Measurements from ENCODE around the gene STARD8.

DNA sequence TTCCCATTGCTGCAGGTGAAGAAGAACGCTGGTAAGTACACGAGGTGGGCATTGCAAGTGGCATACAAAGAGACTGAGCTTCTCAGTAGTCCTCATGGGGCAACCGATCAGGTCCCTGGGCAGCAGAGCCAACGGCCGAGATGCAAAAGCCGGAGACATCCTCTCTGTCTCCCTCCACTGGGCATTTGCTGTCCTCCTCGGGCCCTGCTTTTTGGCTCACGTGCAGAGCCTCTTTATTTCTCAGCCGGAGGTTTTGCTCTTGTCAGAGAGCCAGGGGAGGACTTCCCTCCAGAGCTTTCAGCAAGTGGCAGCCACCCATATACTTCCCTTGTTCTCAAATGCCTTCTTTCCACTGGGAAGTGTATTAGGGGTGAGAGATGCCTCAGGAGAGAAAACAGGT, 18.0 kb downstream of the STARD8 start:
- TF ChIP-seq GATA2 (IDR thresholded peaks at IDR 0.05; ENCODE audit: insufficient read depth, insufficient read length, low read depth, low read length) = no peak
- TF ChIP-seq, protein P1, sequence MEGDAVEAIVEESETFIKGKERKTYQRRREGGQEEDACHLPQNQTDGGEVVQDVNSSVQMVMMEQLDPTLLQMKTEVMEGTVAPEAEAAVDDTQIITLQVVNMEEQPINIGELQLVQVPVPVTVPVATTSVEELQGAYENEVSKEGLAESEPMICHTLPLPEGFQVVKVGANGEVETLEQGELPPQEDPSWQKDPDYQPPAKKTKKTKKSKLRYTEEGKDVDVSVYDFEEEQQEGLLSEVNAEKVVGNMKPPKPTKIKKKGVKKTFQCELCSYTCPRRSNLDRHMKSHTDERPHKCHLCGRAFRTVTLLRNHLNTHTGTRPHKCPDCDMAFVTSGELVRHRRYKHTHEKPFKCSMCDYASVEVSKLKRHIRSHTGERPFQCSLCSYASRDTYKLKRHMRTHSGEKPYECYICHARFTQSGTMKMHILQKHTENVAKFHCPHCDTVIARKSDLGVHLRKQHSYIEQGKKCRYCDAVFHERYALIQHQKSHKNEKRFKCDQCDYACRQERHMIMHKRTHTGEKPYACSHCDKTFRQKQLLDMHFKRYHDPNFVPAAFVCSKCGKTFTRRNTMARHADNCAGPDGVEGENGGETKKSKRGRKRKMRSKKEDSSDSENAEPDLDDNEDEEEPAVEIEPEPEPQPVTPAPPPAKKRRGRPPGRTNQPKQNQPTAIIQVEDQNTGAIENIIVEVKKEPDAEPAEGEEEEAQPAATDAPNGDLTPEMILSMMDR (IDR thresholded peaks at IDR 0.05; ENCODE audit: extremely low read depth in 1 of 2, insufficient read depth in 1 of 2, low read depth in 1 of 2, low read length in 2 of 2) = no peak
- no peak for TF ChIP-seq POLR2AphosphoS5 (IDR thresholded peaks at IDR 0.05; ENCODE audit: insufficient read depth, low read depth, low read length)
- no peak for TF ChIP-seq POLR2A (IDR thresholded peaks at IDR 0.05; ENCODE audit: low read depth, low read length)
